HG03045 (cell line): ENCODE data around the gene GPR61.

Source experiments
- ATAC-seq: cut with Tn5 transposase; IDR thresholded peaks from one replicate; pipeline ENCODE4 v1.9.1; 2021; ENCODE audit warnings: mild to moderate bottlenecking, moderate library complexity; ENCODE audit not compliant: unreplicated experiment

The GPR61 gene

GRCh38 chr1:109567877-109568672 lies 28.4 kb downstream of the GPR61 start:
- no peak for ATAC-seq

GRCh38 chr1:109569323-109569722 lies 29.7 kb downstream of the GPR61 start:
- ATAC-seq = no peak

GRCh38 chr1:109570414-109570813 lies 30.7 kb downstream of the GPR61 start:
- no peak for ATAC-seq

GRCh38 chr1:109573785-109574184 lies 34.1 kb downstream of the GPR61 start:
- no peak for ATAC-seq

- no peak for ATAC-seq
Observed at GRCh38 chr1:109578947-109579443, 39.3 kb downstream of the GPR61 start.

GRCh38 chr1:109579491-109579890 lies 39.8 kb downstream of the GPR61 start:
- ATAC-seq = no peak

GRCh38 chr1:109582021-109582420 lies 42.3 kb downstream of the GPR61 start:
- ATAC-seq = no peak

- ATAC-seq = no peak
Observed at GRCh38 chr1:109584766-109585165, 45.1 kb downstream of the GPR61 start.

- ATAC-seq = no peak
Observed at GRCh38 chr1:109586055-109586454, 46.4 kb downstream of the GPR61 start.

- ATAC-seq = no peak
Observed at GRCh38 chr1:109589177-109589576, 49.5 kb downstream of the GPR61 start.

- no peak for ATAC-seq
Observed at GRCh38 chr1:109589679-109590078, 50.0 kb downstream of the GPR61 start.

GRCh38 chr1:109592916-109593315 lies 53.2 kb downstream of the GPR61 start:
- ATAC-seq = no peak

- ATAC-seq = no peak
Observed at GRCh38 chr1:109595531-109595930, 55.9 kb downstream of the GPR61 start.
